Dendritic cell treated with granulocyte-macrophage colony-stimulating factor and Interleukin-4, amounts not matched to agents 40 ng/mL and 50 ng/mL, for 4 days (primary cell): Measurements from ENCODE around the gene POLR3A.
"Not testable (repeated sequence)": the region's sequence is repeated elsewhere in the genome, so short reads cannot be mapped to it uniquely, and the experiment has no call there.

ENCODE experiments used
- H3K27ac Mint-ChIP-seq: one replicate; pipeline ENCODE4 v1.8.0; 2022; ENCODE audit warnings: mild to moderate bottlenecking, mixed read lengths
- H3K27me3 Mint-ChIP-seq: one replicate; pipeline ENCODE4 v1.8.0; 2022; ENCODE audit warnings: mild to moderate bottlenecking, mixed read lengths
- H3K36me3 Mint-ChIP-seq: one replicate; pipeline ENCODE4 v1.8.0; 2022; ENCODE audit warnings: low read depth, mixed read lengths
- H3K4me1 Mint-ChIP-seq: one replicate; pipeline ENCODE4 v1.8.0; 2022; ENCODE audit warnings: low read depth, mixed read lengths
- H3K4me3 Mint-ChIP-seq: one replicate; pipeline ENCODE4 v1.8.0; 2022; ENCODE audit warnings: mild to moderate bottlenecking, moderate library complexity, mixed read lengths
- H3K9me3 Mint-ChIP-seq: one replicate; pipeline ENCODE4 v1.8.0; 2022; ENCODE audit warnings: mixed read lengths
- intact Hi-C: fragments of 100-400 bp; cut with micrococcal nuclease; formaldehyde crosslinking; loops from one replicate; pipeline ENCODE4 v1.15.0; 2022

Gene POLR3A

DNA sequence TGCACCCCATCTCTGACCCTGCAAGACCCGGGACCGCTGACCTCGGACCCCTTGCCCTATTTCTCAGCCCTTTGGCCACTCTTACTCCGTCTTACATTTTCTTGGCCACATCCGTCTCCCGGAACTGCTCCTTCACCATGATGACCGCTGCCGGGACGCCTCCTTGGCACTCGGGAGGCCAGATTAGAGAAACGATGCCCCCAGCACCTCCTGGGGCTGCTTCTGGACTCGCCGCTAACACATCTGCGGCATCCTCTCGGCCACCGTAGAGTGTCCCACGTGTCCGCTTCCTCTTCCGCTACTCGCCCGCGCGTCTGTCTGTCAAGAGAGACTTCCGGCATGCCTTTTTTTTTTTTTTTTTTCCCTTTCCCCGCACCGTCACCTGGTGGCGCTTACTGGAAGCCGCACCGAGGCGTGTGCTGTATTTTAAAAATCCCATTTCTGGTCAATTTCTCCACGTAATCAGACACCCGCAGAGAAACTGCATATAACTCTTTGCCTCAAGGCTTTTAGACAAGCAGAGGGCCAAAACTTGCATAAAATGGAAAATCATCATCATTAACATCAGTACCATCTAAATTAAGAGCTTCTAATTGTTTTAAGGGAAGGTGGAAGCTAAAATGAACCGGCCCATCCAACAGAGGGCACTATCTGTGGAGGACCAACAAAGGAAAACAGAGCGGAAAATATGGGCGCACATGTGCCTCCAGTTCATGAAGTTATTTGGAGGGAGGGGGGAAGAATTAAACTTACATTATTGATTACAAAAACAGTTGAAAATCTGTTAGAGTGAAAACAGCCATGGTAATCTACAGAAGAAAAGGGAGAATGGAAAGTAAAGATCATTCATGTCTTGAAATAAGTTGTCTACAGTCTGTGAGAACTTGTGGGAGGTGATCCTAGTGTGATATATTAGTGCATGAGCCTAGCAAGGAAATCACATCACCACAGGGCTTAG, at the start of gene POLR3A:
POLR3A (minus strand) TSS at position 247 of the 958 bp plus-strand sequence; CDS start at position 139, 108 bp downstream.
- intact Hi-C loops = no loop called here
- Mint-ChIP-seq H3K27me3 (no peaks in the 10 kb centered on the region), H3K27ac (peak within 1 kb of the TSS; percentile 82), H3K4me1 (peaks cover 33% of the 10 kb centered on the region), H3K36me3 (peaks cover 38% of the 10 kb centered on the region), H3K4me3 (peak within 1 kb of the TSS; percentile 99), H3K9me3 (no peaks in the 10 kb centered on the region)

- Mint-ChIP-seq H3K36me3 (no peaks in the 10 kb centered on the region), H3K27me3 (no peaks in the 10 kb centered on the region), H3K9me3 (peaks cover 8% of the 10 kb centered on the region), H3K27ac (no peak overlapping the region), H3K4me1 (peaks cover 6% of the 10 kb centered on the region), H3K4me3 (no peak overlapping the region)
- intact Hi-C loops = no loop called here
These were observed 49.4 kb upstream of the POLR3A start for GRCh38 chr10:78078539-78079330.

DNA sequence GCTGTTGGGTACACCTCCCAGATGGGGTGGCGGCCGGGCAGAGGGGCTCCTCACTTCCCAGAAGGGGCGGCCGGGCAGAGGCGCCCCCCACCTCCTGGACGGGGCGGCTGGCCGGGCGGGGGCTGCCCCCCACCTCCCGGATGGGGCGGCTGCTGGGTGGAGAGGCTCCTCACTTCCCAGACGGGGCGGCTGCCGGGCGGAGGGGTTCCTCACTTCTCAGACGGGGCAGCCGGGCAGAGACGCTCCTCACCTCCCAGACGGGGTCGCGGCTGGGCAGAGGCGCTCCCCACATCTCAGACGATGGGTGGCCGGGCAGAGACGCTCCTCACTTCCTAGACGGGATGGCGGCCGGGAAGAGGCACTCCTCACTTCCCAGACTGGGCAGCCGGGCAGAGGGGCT, 46.5 kb upstream of the POLR3A start:
- H3K27ac Mint-ChIP-seq, H3K9me3 Mint-ChIP-seq, H3K36me3 Mint-ChIP-seq, H3K27me3 Mint-ChIP-seq, intact Hi-C loops, H3K4me3 Mint-ChIP-seq, H3K4me1 Mint-ChIP-seq: not testable (repeated sequence)

GRCh38 chr10:78072504-78072903, 43.2 kb upstream of the POLR3A start:
- no peaks in the 10 kb centered on the region for H3K4me1 Mint-ChIP-seq
- H3K4me3 Mint-ChIP-seq = no peak overlapping the region
- H3K27ac Mint-ChIP-seq = no peak overlapping the region
- no peaks in the 10 kb centered on the region for H3K36me3 Mint-ChIP-seq
- H3K9me3 Mint-ChIP-seq = peaks cover 8% of the 10 kb centered on the region
- intact Hi-C loops = no loop called here
- peaks cover under 1% of the 10 kb centered on the region for H3K27me3 Mint-ChIP-seq

- Mint-ChIP-seq H3K27me3 (peaks cover 1% of the 10 kb centered on the region), H3K36me3 (no peaks in the 10 kb centered on the region)
These were observed 42.5 kb upstream of the POLR3A start for GRCh38 chr10:78071857-78072179.

DNA sequence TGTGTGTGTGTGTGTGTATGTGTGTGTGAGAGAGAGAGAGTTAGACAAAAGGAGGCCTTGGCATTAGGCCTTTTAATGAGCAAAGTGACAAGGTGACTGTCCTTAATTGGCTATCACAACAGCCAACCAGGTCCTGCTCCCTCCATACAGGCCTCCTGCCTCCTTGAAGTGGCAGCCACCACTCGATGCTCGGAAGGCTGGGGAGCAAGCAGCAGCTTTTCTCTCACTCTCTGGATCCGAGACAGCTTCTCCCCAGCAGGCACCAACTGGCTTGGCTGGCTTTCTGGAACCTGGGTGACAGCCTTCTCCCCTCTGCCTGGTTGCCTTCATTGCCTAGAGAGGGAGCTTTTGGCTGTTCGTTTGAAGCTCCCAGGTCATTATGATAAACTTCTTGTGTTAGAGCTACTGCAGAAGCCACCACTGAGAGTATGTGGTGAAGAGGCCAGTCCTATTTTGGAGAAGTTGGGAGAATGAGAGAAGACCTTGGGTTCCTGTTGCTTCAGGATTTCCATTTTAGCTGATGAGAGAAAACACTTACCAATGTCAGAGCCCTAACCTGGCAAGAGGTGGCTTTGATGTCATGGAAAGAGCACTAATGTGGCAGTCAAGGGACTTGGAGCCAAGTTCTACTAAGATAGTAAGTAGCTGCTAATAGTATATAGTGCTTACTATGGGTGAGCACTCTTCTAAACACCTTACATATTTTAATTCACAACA, 42.0 kb upstream of the POLR3A start:
- Mint-ChIP-seq H3K9me3 (peaks cover 4% of the 10 kb centered on the region), H3K4me1 (no peaks in the 10 kb centered on the region), H3K36me3 (no peaks in the 10 kb centered on the region), H3K27ac (no peak overlapping the region), H3K27me3 (peaks cover 1% of the 10 kb centered on the region), H3K4me3 (no peak overlapping the region)
- intact Hi-C loops = no loop called here

More at GRCh38 chr10:78071857-78072179, 42.5 kb upstream of the POLR3A start:
- Mint-ChIP-seq H3K4me1 (no peaks in the 10 kb centered on the region), H3K4me3 (no peak overlapping the region), H3K27ac (no peak overlapping the region), H3K9me3 (peaks cover 8% of the 10 kb centered on the region)
- intact Hi-C loops = no loop called here

DNA sequence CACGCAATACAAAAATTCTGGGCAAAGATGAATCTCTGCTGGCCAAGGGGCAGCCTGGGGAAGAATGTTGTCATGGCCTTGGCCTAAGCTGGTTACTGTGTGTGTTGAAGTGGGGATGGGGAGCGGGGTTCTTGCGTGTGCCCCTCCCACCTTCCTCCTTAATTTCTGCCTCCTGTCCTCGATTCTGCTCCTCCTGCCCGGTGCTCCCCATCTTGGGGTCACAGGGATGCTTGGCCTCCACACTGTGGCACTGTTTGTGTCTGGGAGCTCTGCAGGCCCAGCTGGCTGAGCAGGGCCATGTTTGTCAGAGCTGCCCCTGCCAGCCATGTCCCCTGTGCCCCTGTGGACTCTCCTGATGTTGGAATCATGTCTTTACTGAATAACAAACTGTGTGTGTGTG, 41.4 kb upstream of the POLR3A start:
- no peaks in the 10 kb centered on the region for H3K9me3 Mint-ChIP-seq
- H3K36me3 Mint-ChIP-seq = no peaks in the 10 kb centered on the region
- no peak overlapping the region for H3K27ac Mint-ChIP-seq
- H3K4me3 Mint-ChIP-seq = no peak overlapping the region
- intact Hi-C loops = no loop called here
- H3K4me1 Mint-ChIP-seq = no peaks in the 10 kb centered on the region
- peaks cover 1% of the 10 kb centered on the region for H3K27me3 Mint-ChIP-seq

DNA sequence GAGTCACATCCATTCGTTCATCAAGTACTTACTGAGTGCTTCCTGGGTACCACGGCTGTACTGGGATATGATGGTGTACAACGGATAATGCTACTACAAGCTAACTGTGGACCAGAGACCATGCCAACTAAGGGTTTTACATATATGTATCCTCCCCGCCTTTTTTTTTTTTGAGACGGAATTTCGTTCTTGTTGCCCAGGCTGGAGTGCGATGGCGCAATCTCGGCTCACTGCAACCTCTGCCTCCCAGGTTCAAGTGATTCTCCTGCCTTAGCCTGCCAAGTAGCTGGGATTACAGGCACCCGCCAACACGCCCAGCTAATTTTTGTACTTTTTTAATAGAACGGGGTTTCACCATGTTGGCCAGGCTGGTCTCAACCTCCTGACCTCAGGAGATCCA, 40.7 kb upstream of the POLR3A start:
- intact Hi-C loops, H3K36me3 Mint-ChIP-seq, H3K4me3 Mint-ChIP-seq, H3K27me3 Mint-ChIP-seq, H3K9me3 Mint-ChIP-seq, H3K27ac Mint-ChIP-seq, H3K4me1 Mint-ChIP-seq: not testable (repeated sequence)

GRCh38 chr10:78069151-78069550, 39.8 kb upstream of the POLR3A start:
- intact Hi-C loops = no loop called here
- Mint-ChIP-seq H3K4me1 (no peaks in the 10 kb centered on the region), H3K9me3 (no peaks in the 10 kb centered on the region), H3K27ac (no peak overlapping the region), H3K36me3 (no peaks in the 10 kb centered on the region), H3K4me3 (no peak overlapping the region), H3K27me3 (peaks cover 1% of the 10 kb centered on the region)

- Mint-ChIP-seq H3K36me3 (no peaks in the 10 kb centered on the region), H3K4me1 (no peaks in the 10 kb centered on the region), H3K4me3 (no peak overlapping the region), H3K27ac (no peak overlapping the region), H3K27me3 (peaks cover 10% of the 10 kb centered on the region), H3K9me3 (no peaks in the 10 kb centered on the region)
- intact Hi-C loops = no loop called here
These were observed 37.6 kb upstream of the POLR3A start for GRCh38 chr10:78066728-78067430.

GRCh38 chr10:78066012-78066411, 36.7 kb upstream of the POLR3A start:
- Mint-ChIP-seq H3K27me3 (peaks cover 12% of the 10 kb centered on the region), H3K27ac (no peak overlapping the region), H3K4me1 (no peaks in the 10 kb centered on the region)

DNA sequence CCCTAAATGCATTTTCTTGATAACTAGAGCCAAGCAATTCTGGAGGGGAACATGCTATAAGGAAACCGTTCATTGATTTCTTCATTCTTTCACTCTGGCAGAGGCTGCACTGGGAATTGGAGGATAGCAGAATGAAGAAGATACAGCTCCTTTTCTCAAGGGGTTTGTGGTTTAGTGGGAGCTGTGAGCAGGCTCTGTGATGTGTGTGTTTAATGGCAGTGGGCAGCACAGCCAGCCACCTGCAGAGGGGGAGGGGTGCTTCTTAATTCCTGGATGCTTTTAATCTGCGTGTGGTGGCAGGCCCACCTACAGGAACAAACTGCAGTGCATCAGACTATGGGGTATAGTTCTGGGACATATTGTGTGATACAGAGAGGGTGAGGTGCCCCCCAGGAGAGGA, 36.3 kb upstream of the POLR3A start:
- intact Hi-C loops = no loop called here
- Mint-ChIP-seq H3K27ac (no peak overlapping the region), H3K9me3 (no peaks in the 10 kb centered on the region), H3K4me3 (no peak overlapping the region), H3K36me3 (no peaks in the 10 kb centered on the region), H3K4me1 (no peaks in the 10 kb centered on the region), H3K27me3 (peaks cover 12% of the 10 kb centered on the region)

More at GRCh38 chr10:78066012-78066411, 36.7 kb upstream of the POLR3A start:
- Mint-ChIP-seq H3K36me3 (no peaks in the 10 kb centered on the region), H3K4me3 (no peak overlapping the region), H3K9me3 (no peaks in the 10 kb centered on the region)
- intact Hi-C loops = no loop called here

- peaks cover 12% of the 10 kb centered on the region for H3K27me3 Mint-ChIP-seq
These were observed 35.6 kb upstream of the POLR3A start for GRCh38 chr10:78064919-78065318.

More at GRCh38 chr10:78064919-78065318, 35.6 kb upstream of the POLR3A start:
- H3K36me3 Mint-ChIP-seq, H3K4me1 Mint-ChIP-seq, H3K4me3 Mint-ChIP-seq, H3K27ac Mint-ChIP-seq, H3K9me3 Mint-ChIP-seq, intact Hi-C loops: not testable (repeated sequence)
